ENCODE results near the gene TRIP12. TPM values are rescaled to one million over a fixed set of nuclear protein-coding genes. Genes with fewer than 3 reads are reported as not detected.

The TRIP12 gene
- total and polyA plus RNA-seq, 2 of the 4 experiments (the other 2 are of a cell fraction), result 51.6 to 209 TPM

DNA sequence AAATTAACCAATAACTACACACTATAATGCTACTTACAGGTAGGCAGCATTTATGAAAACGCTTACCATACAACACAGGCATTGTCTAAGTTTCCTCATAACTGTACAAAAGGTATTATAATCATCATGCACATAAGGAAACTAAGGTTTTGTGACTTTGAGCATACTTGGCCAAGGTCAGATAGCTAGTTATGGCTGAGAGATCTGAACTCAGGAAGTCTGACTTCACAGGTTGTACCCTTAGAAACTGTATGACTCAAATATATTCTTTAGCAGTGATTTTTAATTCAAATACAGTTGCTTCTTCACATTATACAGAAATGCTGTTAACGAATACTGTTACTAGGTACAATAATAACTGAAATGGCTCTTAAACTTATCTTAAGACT, 89.3 kb downstream of the TRIP12 start:
- Histone ChIP-seq H3K9me3 (ENCODE audit: control insufficient read depth, insufficient read depth, low read length) (no peaks in the 10 kb centered on the region), H2AK9ac (replicated peaks; ENCODE audit: low read depth, low read length, poor library complexity) (no peak overlapping the region), H3K79me1 (ENCODE audit: low read depth in 1 of 2, low read length in 2 of 2) (peaks cover 12 to 48% of the 10 kb centered on the region in 2 experiments), H3K27me3 (ENCODE audit: control insufficient read depth, insufficient read depth, low read length) (no peaks in the 10 kb centered on the region), H2BK120ac (ENCODE audit: low read depth, low read length) (no peak overlapping the region), H2BK5ac (ENCODE audit: low read depth, low read length, poor library complexity, severe bottlenecking) (no peak overlapping the region), H2BK20ac (ENCODE audit: low read depth, low read length) (no peak overlapping the region), H3K18ac (ENCODE audit: low read depth, low read length) (no peak overlapping the region), H3K9ac (ENCODE audit: low read depth, low read length) (no peak overlapping the region), H4K5ac (ENCODE audit: low read depth, low read length) (no peak overlapping the region), H2BK15ac (ENCODE audit: low read depth, low read length) (no peak overlapping the region), H2AK5ac (ENCODE audit: low read depth, low read length) (no peak overlapping the region), H2AFZ (replicated peaks; ENCODE audit: low read length, poor library complexity) (no peak overlapping the region), H3K9me1 (ENCODE audit: insufficient read depth, low read length) (no peaks in the 10 kb centered on the region), H4K20me1 (ENCODE audit: insufficient read depth, low read length) (peaks cover 18% of the 10 kb centered on the region), H3K27ac (ENCODE audit: insufficient read depth, low read length) (no peak overlapping the region), H3K14ac (replicated peaks; ENCODE audit: low read depth, low read length) (no peak overlapping the region), H3K4me3 (ENCODE audit: insufficient read depth, low read depth, low read length) (no peak overlapping the region), H3K4me2 (ENCODE audit: low read depth, low read length) (no peak overlapping the region), H3K4me1 (ENCODE audit: control insufficient read depth, insufficient read depth, low read length) (0 out of 2 replicates have a peak, but pooled peaks cover 3% of the 10 kb centered on the region), H3K23ac (ENCODE audit: low read depth, low read length) (no peak overlapping the region), H4K8ac (ENCODE audit: low read depth in 2 of 2, low read length in 2 of 2) (no peak overlapping the region), H3K4ac (ENCODE audit: low read depth, low read length) (no peak overlapping the region), H3K36me3 (ENCODE audit: control insufficient read depth, insufficient read depth, low read length) (peaks cover 20% of the 10 kb centered on the region), H4K91ac (ENCODE audit: insufficient read depth, low read depth, low read length) (no peak overlapping the region), H3K56ac (ENCODE audit: extremely low read depth, insufficient read depth, low read length) (no peak overlapping the region)
- in situ Hi-C loops (cut with MboI; ENCODE audit: low sequenced_read_pairs), result no loop called here
- ChIA-PET CTCF (no interaction called here), POLR2A (ENCODE audit: unreplicated experiment) (no interaction called here)
- no TSS peak for BruUV-seq (replicated peaks)
- TF ChIP-seq CEBPB (IDR thresholded peaks at IDR 0.05; ENCODE audit: low read depth, low read length) (no peak), CHD1 (IDR thresholded peaks at IDR 0.05; ENCODE audit: low read depth, low read length) (no peak), MAZ (IDR thresholded peaks at IDR 0.05; ENCODE audit: borderline replicate concordance, low read depth, low read length) (no peak), POLR2A (IDR thresholded peaks at IDR 0.05; ENCODE audit: low read depth, low read length) (no peak), NFE2L2 (IDR thresholded peaks at IDR 0.05; ENCODE audit: low read depth, low read length) (no peak), SMC3 (IDR thresholded peaks at IDR 0.05; ENCODE audit: low read depth, low read length) (no peak), BHLHE40 (IDR thresholded peaks at IDR 0.05; ENCODE audit: low read depth, low read length) (no peak), MAFK (IDR thresholded peaks at IDR 0.05; ENCODE audit: low read depth, low read length) (no peak), RCOR1 (IDR thresholded peaks at IDR 0.05; ENCODE audit: insufficient replicate concordance, low read length) (no peak), MXI1 (IDR thresholded peaks at IDR 0.05; ENCODE audit: borderline replicate concordance, low read depth, low read length) (no peak)
- TF ChIP-seq, protein P1, sequence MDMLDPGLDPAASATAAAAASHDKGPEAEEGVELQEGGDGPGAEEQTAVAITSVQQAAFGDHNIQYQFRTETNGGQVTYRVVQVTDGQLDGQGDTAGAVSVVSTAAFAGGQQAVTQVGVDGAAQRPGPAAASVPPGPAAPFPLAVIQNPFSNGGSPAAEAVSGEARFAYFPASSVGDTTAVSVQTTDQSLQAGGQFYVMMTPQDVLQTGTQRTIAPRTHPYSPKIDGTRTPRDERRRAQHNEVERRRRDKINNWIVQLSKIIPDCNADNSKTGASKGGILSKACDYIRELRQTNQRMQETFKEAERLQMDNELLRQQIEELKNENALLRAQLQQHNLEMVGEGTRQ (IDR thresholded peaks at IDR 0.05; ENCODE audit: low read depth, low read length), result no peak
- intact Hi-C loops (cut with micrococcal nuclease), result no loop called here
- ATAC-seq (ENCODE audit: low read depth), result no peak
- no peak for DNase-seq
- no CpG with 5 or more reads among the region's 2 CpGs for WGBS, 2 experiments (ENCODE audit: extremely low coverage in 2 of 2, insufficient read length in 1 of 2)
- dilution Hi-C loops (cut with HindIII; ENCODE audit: low sequenced_read_pairs, unreplicated experiment), result no loop called here
